Mammary epithelial cell (primary cell): Measurements from ENCODE around the gene MEF2C.

Source experiments
- EZH2 ChIP-seq: IDR thresholded peaks from 2 replicates; pipeline ENCODE4 v1.6.1; 2012; ENCODE audit warnings: low read length, inconsistent platforms, borderline replicate concordance
- TF ChIP-seq, protein P1 (sequence below), 2 donors: IDR thresholded peaks in 1 of 2; conservative IDR thresholded peaks in 1 of 2; 2 replicates each; pipeline ENCODE4 v1.5.1; 2011 to 2012; ENCODE audit warnings: inconsistent platforms in 2 of 2, low read length in 2 of 2, mild to moderate bottlenecking in 2 of 2, control low read depth in 1 of 2, low read depth in 1 of 2; ENCODE audit not compliant: insufficient read depth in 1 of 2; ENCODE audit errors: extremely low read depth in 1 of 2

DNA sequence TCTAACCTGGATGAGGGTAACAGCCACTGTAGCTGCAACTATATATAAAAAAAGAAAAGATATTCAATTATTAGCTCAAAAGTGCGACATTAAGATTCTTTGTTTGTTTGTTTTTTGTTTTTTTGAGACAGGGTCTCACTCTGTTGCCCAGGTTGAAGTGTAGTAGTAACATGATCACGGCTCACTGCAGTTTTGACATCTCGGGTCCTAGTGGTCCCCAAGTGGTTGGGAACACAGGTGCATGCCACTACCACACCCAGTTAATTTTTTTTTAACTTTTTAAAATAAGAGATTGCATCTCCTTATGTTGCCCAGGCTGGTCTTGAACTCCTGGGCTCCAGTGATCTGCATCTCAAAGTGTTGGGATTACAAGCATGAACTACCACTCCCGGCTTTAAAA is 61.8 kb downstream of the MEF2C start:
- TF ChIP-seq, protein P1, sequence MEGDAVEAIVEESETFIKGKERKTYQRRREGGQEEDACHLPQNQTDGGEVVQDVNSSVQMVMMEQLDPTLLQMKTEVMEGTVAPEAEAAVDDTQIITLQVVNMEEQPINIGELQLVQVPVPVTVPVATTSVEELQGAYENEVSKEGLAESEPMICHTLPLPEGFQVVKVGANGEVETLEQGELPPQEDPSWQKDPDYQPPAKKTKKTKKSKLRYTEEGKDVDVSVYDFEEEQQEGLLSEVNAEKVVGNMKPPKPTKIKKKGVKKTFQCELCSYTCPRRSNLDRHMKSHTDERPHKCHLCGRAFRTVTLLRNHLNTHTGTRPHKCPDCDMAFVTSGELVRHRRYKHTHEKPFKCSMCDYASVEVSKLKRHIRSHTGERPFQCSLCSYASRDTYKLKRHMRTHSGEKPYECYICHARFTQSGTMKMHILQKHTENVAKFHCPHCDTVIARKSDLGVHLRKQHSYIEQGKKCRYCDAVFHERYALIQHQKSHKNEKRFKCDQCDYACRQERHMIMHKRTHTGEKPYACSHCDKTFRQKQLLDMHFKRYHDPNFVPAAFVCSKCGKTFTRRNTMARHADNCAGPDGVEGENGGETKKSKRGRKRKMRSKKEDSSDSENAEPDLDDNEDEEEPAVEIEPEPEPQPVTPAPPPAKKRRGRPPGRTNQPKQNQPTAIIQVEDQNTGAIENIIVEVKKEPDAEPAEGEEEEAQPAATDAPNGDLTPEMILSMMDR (conservative IDR thresholded peaks at IDR 0.05 in 1 of 2, IDR thresholded peaks at IDR 0.05 in 1 of 2; ENCODE audit: extremely low read depth in 1 of 2, insufficient read depth in 1 of 2, low read depth in 1 of 2, low read length in 2 of 2): no peak
- TF ChIP-seq EZH2: no peak
